ENCODE measurements around the gene ZDHHC9.

ZDHHC9 gene

DNA sequence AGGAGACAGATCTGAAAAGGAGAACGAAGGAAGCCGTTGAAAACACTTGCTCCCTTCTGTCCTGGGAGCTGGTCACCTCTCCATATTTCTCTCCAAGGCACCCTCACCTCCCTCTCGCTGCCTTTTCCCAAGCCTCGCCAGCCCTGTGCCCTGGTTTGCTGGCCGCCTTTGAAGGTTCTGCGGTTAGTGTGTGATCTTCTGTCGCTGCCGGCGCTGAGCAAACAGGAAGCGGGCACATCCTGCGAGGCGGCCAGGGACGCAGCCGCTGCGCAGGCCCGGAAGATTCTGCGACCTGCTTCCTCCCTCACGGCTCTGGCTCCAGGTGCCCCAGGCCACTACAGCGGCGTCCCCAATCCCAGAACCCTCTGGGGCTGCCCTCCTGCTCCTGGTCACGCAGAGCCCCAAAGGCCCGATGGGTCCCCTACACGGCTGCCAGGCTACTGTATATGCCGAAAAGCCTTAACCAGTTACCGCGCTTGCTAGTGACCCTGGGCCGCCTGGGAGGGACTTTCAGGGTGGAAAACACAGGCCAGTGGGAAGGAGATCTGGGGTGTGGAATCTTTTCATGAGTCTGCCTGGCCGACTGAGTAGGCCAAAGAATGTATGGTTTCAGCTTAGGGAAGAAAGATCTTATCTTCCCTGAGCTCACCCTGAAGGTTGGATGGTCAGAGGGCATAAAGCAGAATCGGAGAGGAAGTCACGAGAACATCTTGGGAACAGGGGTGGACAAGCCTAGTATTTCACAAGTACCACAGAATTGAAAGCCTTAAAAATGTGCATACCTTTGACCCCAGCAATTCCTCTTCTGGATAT is 66.3 kb downstream of the ZDHHC9 start:
- no peaks in the 10 kb centered on the region for H3K27me3 ChIP-seq (ENCODE audit: control insufficient read depth, insufficient read depth, low read length)
- no peak overlapping the region for H3K27ac ChIP-seq (ENCODE audit: low read depth, low read length)
- H3K4me3 ChIP-seq (ENCODE audit: low read depth, low read length): no peak overlapping the region
- no peaks in the 10 kb centered on the region for H3K36me3 ChIP-seq (ENCODE audit: control insufficient read depth, insufficient read depth, low read length)
- H3K4me1 ChIP-seq (ENCODE audit: control insufficient read depth, insufficient read depth, low read length): peaks cover 6% of the 10 kb centered on the region; the same call in 1 of the 2 replicates
- no peak overlapping the region for H3K9ac ChIP-seq (ENCODE audit: low read depth, low read length)
- H3K9me3 ChIP-seq (ENCODE audit: control insufficient read depth, insufficient read depth, low read length): no peaks in the 10 kb centered on the region

DNA sequence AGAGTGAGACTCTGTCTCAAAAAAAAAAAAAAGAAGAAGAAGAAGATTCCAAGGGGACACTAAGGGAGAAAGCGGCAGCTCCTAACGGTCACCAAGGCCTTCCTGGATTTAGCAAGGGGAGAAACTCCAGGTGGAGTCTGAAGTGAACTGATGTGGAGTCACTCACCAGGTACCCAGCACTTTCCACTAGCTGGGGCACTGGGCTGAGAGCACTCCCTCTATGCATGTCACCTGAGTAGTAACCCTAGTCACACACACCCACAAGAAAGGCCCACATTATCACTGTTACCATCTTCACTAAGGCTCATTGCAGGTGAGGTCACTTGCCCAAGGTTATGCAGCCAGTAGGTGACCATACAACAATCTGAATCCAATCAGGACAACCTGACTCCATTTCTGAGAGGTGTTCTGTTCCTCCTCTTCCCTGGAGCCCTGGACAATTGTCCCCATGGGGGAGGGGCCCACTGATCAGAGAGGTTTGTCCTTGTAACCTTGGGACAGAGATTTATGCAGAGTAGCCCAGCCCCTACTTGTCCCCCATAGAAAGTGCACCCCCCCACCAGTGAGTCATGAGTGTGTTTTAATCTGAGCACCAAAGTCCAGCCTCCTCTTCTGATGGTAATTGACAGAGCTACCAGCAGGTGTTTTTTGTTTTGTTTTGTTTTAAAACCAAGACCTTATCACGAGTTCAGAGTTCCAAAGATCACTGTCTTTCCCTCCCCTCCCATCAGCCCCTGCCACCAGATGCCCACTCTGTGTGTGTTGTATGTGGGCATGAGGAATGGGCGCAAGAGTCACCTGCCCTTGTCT is 69.8 kb downstream of the ZDHHC9 start:
- Histone ChIP-seq H3K4me1 (ENCODE audit: control insufficient read depth, insufficient read depth, low read length) (peaks cover 6% of the 10 kb centered on the region; the same call in 1 of the 2 replicates), H3K9ac (ENCODE audit: low read depth, low read length) (no peak overlapping the region)

DNA sequence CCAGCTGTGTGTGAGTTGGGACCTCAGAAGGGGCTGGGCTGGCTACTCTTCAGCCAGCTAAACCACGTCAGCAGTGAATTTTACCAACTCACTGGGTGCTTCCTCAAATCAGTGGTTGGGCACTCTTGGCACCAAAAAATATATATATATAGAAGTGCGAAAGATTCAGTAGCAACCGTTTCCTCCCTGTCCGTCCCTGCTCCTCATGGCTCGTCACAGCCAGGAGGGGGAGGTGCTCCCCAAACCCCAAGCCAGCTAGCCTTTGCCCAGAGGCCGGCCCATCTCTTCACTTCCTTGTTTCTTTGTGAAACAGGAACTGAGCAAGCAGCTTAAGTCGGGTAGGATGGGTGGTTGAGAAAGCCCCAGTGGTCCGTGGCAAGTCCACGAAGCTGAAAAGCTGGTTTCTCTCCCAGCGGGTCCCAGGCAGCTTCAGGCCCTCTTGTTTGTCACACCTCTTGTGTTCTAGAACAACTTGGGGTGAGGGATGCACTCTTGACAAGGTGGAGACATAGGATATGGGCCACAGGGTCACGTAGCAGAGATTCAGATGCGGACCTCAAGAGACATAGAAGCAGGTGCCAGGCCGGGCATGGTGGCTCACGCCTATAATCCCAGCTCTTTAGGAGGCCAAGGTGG is 70.8 kb downstream of the ZDHHC9 start:
- H3K4me1 ChIP-seq (ENCODE audit: control insufficient read depth, insufficient read depth, low read length): peaks cover 6% of the 10 kb centered on the region; the same call in 1 of the 2 replicates
- no peak overlapping the region for H3K4me3 ChIP-seq (ENCODE audit: low read depth, low read length)
- no peaks in the 10 kb centered on the region for H3K36me3 ChIP-seq (ENCODE audit: control insufficient read depth, insufficient read depth, low read length)
- no peak overlapping the region for H3K9ac ChIP-seq (ENCODE audit: low read depth, low read length)
- H3K27me3 ChIP-seq (ENCODE audit: control insufficient read depth, insufficient read depth, low read length): no peaks in the 10 kb centered on the region
- H3K9me3 ChIP-seq (ENCODE audit: control insufficient read depth, insufficient read depth, low read length): no peaks in the 10 kb centered on the region
- no peak overlapping the region for H3K27ac ChIP-seq (ENCODE audit: low read depth, low read length)

More for the DNA sequence above, 69.8 kb downstream of the ZDHHC9 start:
- H3K36me3 ChIP-seq (ENCODE audit: control insufficient read depth, insufficient read depth, low read length): no peaks in the 10 kb centered on the region
- H3K27me3 ChIP-seq (ENCODE audit: control insufficient read depth, insufficient read depth, low read length): no peaks in the 10 kb centered on the region
- H3K4me3 ChIP-seq (ENCODE audit: low read depth, low read length): no peak overlapping the region
- H3K9me3 ChIP-seq (ENCODE audit: control insufficient read depth, insufficient read depth, low read length): no peaks in the 10 kb centered on the region
- H3K27ac ChIP-seq (ENCODE audit: low read depth, low read length): no peak overlapping the region

DNA sequence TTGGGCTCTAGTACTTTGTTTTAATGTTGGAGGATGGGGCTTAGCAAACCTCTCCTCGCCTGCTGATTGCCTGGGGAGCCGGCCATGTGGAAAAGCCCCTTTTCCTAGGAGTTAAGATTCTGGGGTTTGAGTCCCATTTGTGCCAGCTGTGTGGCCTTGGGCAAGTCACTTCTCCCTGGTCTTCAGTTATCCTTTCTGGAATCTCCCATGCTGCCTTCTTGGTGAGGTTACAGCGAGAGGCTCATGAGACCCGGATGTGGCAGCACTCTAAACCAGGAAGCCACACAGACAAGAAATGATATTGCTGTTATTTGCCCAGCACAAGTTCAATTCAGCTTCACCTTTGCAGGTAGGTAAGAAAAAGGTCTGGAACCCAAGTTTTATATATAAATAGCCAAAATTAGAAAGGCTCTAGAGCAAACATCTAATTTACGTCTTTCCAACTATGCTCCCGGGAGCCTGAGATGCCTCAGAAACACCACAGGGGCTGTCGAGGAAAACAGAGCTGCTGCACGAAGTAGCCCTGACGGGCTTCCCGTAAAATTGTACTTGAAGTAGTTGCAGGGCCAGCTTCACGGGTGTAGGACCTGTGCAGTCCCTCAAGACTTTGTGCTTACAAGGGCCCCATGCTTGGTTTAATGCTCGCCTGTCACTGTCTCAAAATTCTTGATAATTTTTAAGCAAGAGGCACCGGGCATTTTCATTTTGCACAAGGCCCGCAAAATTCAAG is 72.3 kb downstream of the ZDHHC9 start:
- H3K4me3 ChIP-seq (ENCODE audit: low read depth, low read length): no peak overlapping the region
- H3K9ac ChIP-seq (ENCODE audit: low read depth, low read length): no peak overlapping the region
- no peaks in the 10 kb centered on the region for H3K27me3 ChIP-seq (ENCODE audit: control insufficient read depth, insufficient read depth, low read length)
- H3K36me3 ChIP-seq (ENCODE audit: control insufficient read depth, insufficient read depth, low read length): no peaks in the 10 kb centered on the region
- no peak overlapping the region for H3K27ac ChIP-seq (ENCODE audit: low read depth, low read length)
- no peaks in the 10 kb centered on the region for H3K9me3 ChIP-seq (ENCODE audit: control insufficient read depth, insufficient read depth, low read length)
- H3K4me1 ChIP-seq (ENCODE audit: control insufficient read depth, insufficient read depth, low read length): peaks cover 3% of the 10 kb centered on the region; the same call in 1 of the 2 replicates

DNA sequence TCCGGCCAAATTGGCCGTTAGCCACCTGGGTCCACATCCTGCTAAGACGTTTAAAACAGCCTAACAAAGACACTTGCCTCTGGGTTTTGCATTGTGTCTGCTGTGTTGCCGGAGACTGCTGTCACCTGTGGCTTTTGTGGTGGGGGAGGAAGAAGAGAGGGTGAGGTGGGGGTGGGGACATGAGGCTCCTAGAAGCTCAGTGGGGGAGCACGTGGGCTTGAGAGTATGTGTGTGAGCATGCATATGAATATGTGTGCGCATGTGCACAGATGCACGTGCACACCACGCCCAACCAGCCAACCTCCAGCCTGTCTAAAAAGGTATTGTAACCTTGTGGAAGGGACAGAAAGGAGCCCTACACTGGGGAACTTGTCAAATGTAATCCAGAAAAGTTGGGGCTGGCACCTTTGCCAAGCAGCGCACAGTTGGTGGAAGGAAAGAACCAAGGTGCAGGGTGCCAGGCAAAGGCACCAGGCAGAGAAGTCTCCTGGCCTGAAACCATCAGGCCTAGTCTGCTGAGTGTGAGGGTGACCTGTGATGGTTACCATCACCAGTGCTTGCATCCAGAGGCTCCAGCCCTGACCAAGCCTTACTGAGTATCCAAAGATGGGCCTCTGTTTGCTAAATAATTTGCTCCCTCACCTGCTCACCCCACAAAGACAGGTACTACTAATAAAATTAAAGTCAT is 74.1 kb downstream of the ZDHHC9 start:
- H3K4me3 ChIP-seq (ENCODE audit: low read depth, low read length): no peak overlapping the region
- no peaks in the 10 kb centered on the region for H3K36me3 ChIP-seq (ENCODE audit: control insufficient read depth, insufficient read depth, low read length)
- H3K4me1 ChIP-seq (ENCODE audit: control insufficient read depth, insufficient read depth, low read length): peaks cover 3% of the 10 kb centered on the region; the same call in 1 of the 2 replicates
- no peak overlapping the region for H3K27ac ChIP-seq (ENCODE audit: low read depth, low read length)
- no peak overlapping the region for H3K9ac ChIP-seq (ENCODE audit: low read depth, low read length)
- H3K9me3 ChIP-seq (ENCODE audit: control insufficient read depth, insufficient read depth, low read length): no peaks in the 10 kb centered on the region
- no peaks in the 10 kb centered on the region for H3K27me3 ChIP-seq (ENCODE audit: control insufficient read depth, insufficient read depth, low read length)

DNA sequence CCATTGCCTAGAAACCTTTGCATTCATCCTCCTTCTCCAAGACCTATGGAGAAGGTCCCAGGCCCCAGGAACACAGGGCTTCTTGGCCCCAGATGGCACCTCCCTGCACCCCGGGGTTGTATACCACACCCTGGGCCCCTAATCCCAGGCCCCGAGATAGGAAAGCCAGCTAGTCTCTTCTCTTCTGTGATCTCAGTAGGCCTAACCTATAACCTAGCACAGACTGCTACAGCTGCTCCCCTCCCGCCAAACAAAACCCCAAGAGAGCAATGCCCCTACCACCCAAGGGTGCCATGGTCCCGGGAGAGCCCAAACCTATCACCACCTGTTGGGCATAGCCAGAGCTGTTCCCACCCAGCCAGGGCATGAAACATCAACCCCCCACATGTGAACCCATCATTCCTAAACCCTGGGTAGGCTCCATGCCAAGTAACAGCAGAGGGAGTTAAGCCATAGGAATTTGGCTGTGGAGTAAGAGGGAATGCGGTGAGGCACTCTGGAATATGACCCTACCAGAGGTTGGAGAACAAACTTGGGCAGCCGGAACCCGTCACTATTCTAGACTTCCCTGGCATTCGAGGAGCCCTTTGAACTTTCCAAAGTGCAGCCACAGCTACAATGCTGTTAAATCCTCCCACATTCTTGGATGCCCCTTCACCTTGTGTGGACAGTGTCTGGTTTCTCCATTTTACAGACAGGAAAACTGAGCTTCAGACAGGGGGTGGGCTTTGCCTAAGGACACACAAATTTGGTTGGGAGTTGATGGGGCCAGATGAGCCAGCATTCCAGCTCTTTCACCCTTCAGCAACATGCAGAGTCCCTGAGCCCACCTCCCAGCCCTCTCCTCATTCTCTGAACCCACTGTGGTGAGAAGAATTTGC is 74.9 kb downstream of the ZDHHC9 start:
- Histone ChIP-seq H3K4me1 (ENCODE audit: control insufficient read depth, insufficient read depth, low read length) (peaks cover 3% of the 10 kb centered on the region; the same call in 1 of the 2 replicates), H3K9me3 (ENCODE audit: control insufficient read depth, insufficient read depth, low read length) (no peaks in the 10 kb centered on the region), H3K27ac (ENCODE audit: low read depth, low read length) (no peak overlapping the region), H3K36me3 (ENCODE audit: control insufficient read depth, insufficient read depth, low read length) (no peaks in the 10 kb centered on the region), H3K9ac (ENCODE audit: low read depth, low read length) (no peak overlapping the region), H3K4me3 (ENCODE audit: low read depth, low read length) (no peak overlapping the region), H3K27me3 (ENCODE audit: control insufficient read depth, insufficient read depth, low read length) (no peaks in the 10 kb centered on the region)

DNA sequence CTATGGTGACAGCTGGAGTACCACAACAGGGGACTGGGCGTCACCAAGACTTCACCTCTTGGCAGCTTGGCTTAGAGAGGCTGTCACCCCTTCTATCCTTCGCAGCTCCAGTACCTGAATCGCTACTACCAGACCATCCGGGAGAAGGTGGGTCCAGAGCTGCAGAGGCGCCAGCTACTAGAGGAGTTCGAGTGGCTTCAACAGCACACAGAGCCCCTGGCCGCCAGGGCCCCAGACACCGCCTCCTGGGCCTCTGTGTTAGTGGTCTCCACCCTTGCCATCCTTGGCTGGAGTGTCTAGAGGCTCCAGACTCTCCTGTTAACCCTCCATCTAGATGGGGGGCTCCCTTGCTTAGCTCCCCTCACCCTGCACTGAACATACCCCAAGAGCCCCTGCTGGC is 75.5 kb downstream of the ZDHHC9 start:
- H3K9me3 ChIP-seq (ENCODE audit: control insufficient read depth, insufficient read depth, low read length): no peaks in the 10 kb centered on the region
- H3K9ac ChIP-seq (ENCODE audit: low read depth, low read length): no peak overlapping the region
- no peaks in the 10 kb centered on the region for H3K27me3 ChIP-seq (ENCODE audit: control insufficient read depth, insufficient read depth, low read length)
- H3K27ac ChIP-seq (ENCODE audit: low read depth, low read length): no peak overlapping the region
- no peaks in the 10 kb centered on the region for H3K36me3 ChIP-seq (ENCODE audit: control insufficient read depth, insufficient read depth, low read length)
- no peak overlapping the region for H3K4me3 ChIP-seq (ENCODE audit: low read depth, low read length)
- H3K4me1 ChIP-seq (ENCODE audit: control insufficient read depth, insufficient read depth, low read length): peaks cover 3% of the 10 kb centered on the region; the same call in 1 of the 2 replicates

DNA sequence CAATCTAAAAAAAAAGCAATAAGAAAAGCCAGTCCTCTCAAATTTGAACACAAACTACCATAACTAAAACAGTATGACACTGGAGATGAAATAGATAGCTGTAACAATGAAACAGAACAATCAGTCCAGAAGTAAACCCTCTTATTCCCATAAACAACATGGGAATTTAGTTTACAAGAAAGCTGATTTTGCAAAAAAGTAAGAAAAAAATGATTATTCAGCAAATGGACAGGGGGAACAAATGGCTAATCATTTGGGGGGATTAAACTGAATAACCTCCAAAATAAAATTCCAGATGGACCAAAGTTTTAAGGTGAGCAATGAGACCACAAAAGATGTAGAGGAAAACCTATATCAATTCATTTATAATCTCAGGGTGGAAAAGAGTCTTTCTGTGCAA is 80.0 kb downstream of the ZDHHC9 start:
- no peaks in the 10 kb centered on the region for H3K9me3 ChIP-seq (ENCODE audit: control insufficient read depth, insufficient read depth, low read length)
- no peak overlapping the region for H3K9ac ChIP-seq (ENCODE audit: low read depth, low read length)
- no peaks in the 10 kb centered on the region for H3K4me1 ChIP-seq (ENCODE audit: control insufficient read depth, insufficient read depth, low read length)
- H3K4me3 ChIP-seq (ENCODE audit: low read depth, low read length): no peak overlapping the region
- no peaks in the 10 kb centered on the region for H3K36me3 ChIP-seq (ENCODE audit: control insufficient read depth, insufficient read depth, low read length)
- H3K27me3 ChIP-seq (ENCODE audit: control insufficient read depth, insufficient read depth, low read length): no peaks in the 10 kb centered on the region; the same call in 1 of the 2 replicates
- no peak overlapping the region for H3K27ac ChIP-seq (ENCODE audit: low read depth, low read length)

DNA sequence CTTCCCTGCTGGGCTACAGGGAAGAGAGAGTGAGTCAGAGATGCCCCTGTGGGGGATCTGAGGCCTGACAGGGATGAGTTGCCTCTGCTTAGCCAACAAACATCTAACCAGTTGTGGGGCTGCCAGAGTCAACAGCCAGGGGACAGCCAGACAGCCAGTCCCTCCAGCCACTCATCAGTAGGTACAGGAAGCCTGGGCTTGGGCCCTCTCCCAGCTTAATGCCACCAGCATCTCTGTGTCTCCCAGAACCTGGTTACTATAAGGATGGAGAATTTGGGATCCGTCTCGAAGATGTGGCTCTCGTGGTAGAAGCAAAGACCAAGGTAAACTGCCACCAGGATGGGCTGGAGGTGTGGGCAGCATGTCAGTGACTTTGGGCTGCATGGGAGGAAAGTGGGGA is 81.2 kb downstream of the ZDHHC9 start:
- Histone ChIP-seq H3K36me3 (ENCODE audit: control insufficient read depth, insufficient read depth, low read length) (no peaks in the 10 kb centered on the region), H3K27ac (ENCODE audit: low read depth, low read length) (no peak overlapping the region), H3K9ac (ENCODE audit: low read depth, low read length) (no peak overlapping the region), H3K9me3 (ENCODE audit: control insufficient read depth, insufficient read depth, low read length) (no peaks in the 10 kb centered on the region), H3K4me3 (ENCODE audit: low read depth, low read length) (no peak overlapping the region), H3K27me3 (ENCODE audit: control insufficient read depth, insufficient read depth, low read length) (no peaks in the 10 kb centered on the region; the same call in 1 of the 2 replicates), H3K4me1 (ENCODE audit: control insufficient read depth, insufficient read depth, low read length) (no peaks in the 10 kb centered on the region)

Measured in HUES48 (cell line).